A549 (cell line): Measurements from ENCODE around the gene TNIP3. TPM values are rescaled to one million over a fixed set of nuclear protein-coding genes. Genes with fewer than 3 reads are reported as not detected.

Experiments
- ATAC-seq, 2 experiments: fragments of 200-7000 bp in 1 of 2; fragments of >200 bp in 1 of 2; cut with Nextera tagmentation in 1 of 2; cut with Tn5 transposase in 1 of 2; 3 replicates each; pipeline versions ENCODE4 v1.8.0 to v1.9.1; 2018 to 2020; ENCODE audit warnings: mild to moderate bottlenecking in 1 of 2, moderate library complexity in 1 of 2
- CTCF ChIA-PET: fragments of 300-600 bp; sonication (Branson Sonifier 250); formaldehyde crosslinking; extraction: SDS; loops from one replicate; lab custom pipeline; 2021; ENCODE audit warnings: antibody characterized with exemption, inconsistent platforms; lab: Yijun Ruan, JAX
- POLR2A ChIA-PET: fragments of 350-600 bp; formaldehyde crosslinking; extraction: SDS; loops from one replicate; lab custom pipeline; 2021; ENCODE audit warnings: antibody characterized with exemption, inconsistent platforms; lab: Yijun Ruan, JAX
- DNase-seq, 2 experiments: peaks; one replicate each; pipeline versions ENCODE4 v3.0.0 to v3.0.0-alpha.2; 2011 to 2016; ENCODE audit warnings: low read depth in 1 of 2, low spot score in 1 of 2
- FAIRE-seq: peaks from 2 replicates; lab custom pipeline; 2011; peaks lifted over from hg19 to GRCh38; lab: Jason Lieb, UNC
- H3K27ac ChIP-seq, 2 experiments: fragments of >200 bp; sonication (Bioruptor Twin); formaldehyde crosslinking; 3 replicates each; pipeline ENCODE4 v1.5.1; 2016 to 2017
- H3K4me1 ChIP-seq: fragments of >200 bp; sonication (Bioruptor Twin); formaldehyde crosslinking; 3 replicates; pipeline ENCODE4 v1.6.1; 2016
- H3K4me2 ChIP-seq: fragments of >200 bp; sonication (Bioruptor Twin); formaldehyde crosslinking; 3 replicates; pipeline ENCODE4 v1.6.1; 2016
- H3K4me3 ChIP-seq: fragments of >200 bp; sonication (Bioruptor Twin); formaldehyde crosslinking; 3 replicates; pipeline ENCODE4 v1.5.1; 2016
- H3K9me3 ChIP-seq: fragments of >200 bp; sonication (Bioruptor Twin); formaldehyde crosslinking; 3 replicates; pipeline ENCODE4 v1.6.1; 2016
- BHLHE40 ChIP-seq: IDR thresholded peaks from 2 replicates; pipeline ENCODE4 v1.6.1; 2012; ENCODE audit warnings: low read depth, low read length, inconsistent platforms
- CBX2 ChIP-seq: fragments of 200-600 bp; sonication (generic); IDR thresholded peaks from 2 replicates; pipeline ENCODE4 v1.6.1; 2016; ENCODE audit warnings: low read depth, mild to moderate bottlenecking, borderline replicate concordance
- CBX8 ChIP-seq: fragments of 200-600 bp; sonication (generic); IDR thresholded peaks from 2 replicates; pipeline ENCODE4 v1.6.1; 2016
- CEBPB ChIP-seq, 2 experiments: fragments of >200 bp in 1 of 2; sonication (Bioruptor Twin) in 1 of 2; formaldehyde crosslinking in 1 of 2; IDR thresholded peaks; 2 replicates each; pipeline ENCODE4 v1.6.1; 2012 to 2016
- CHD2 ChIP-seq: fragments of 150-350 bp; IDR thresholded peaks from 2 replicates; pipeline ENCODE4 v1.6.1; 2014; ENCODE audit warnings: low read length; ENCODE audit not compliant: partially characterized antibody
- CHD4 ChIP-seq: fragments of 200-600 bp; sonication (generic); IDR thresholded peaks from 2 replicates; pipeline ENCODE4 v1.6.1; 2016; ENCODE audit warnings: antibody characterized with exemption, mild to moderate bottlenecking, borderline replicate concordance
- EHF ChIP-seq: fragments of 250-450 bp; sonication (Bioruptor Pico); IDR thresholded peaks from 2 replicates; pipeline ENCODE4 v1.5.0; 2020; ENCODE audit warnings: mild to moderate bottlenecking
- EHMT2 ChIP-seq: fragments of 200-600 bp; sonication (generic); IDR thresholded peaks from 2 replicates; pipeline ENCODE4 v1.6.1; 2016; ENCODE audit warnings: antibody characterized with exemption, low read depth, mild to moderate bottlenecking, moderate library complexity
- FOSB ChIP-seq: fragments of 250-450 bp; sonication (Bioruptor Pico); IDR thresholded peaks from 2 replicates; pipeline ENCODE4 v1.5.0; 2020; ENCODE audit warnings: mild to moderate bottlenecking, moderate library complexity
- FOSL2 ChIP-seq, 2 experiments: fragments of 450-650 bp in 1 of 2; fragments of >200 bp in 1 of 2; sonication (Bioruptor Twin) in 1 of 2; formaldehyde crosslinking; IDR thresholded peaks; 2 replicates each; pipeline versions ENCODE4 v1.5.0 to v1.6.1; 2016 to 2020; ENCODE audit warnings: mild to moderate bottlenecking in 1 of 2, moderate library complexity in 1 of 2
- GATA3 ChIP-seq: IDR thresholded peaks from 2 replicates; pipeline ENCODE4 v1.6.1; 2012; ENCODE audit warnings: borderline replicate concordance
- HOXA7 ChIP-seq: fragments of 250-450 bp; sonication (Bioruptor Pico); IDR thresholded peaks from 2 replicates; pipeline ENCODE4 v1.5.0; 2020; ENCODE audit warnings: mild to moderate bottlenecking, moderate library complexity
- HOXB5 ChIP-seq: fragments of 250-450 bp; sonication (Bioruptor Pico); IDR thresholded peaks from 2 replicates; pipeline ENCODE4 v1.5.0; 2020; ENCODE audit warnings: mild to moderate bottlenecking, moderate library complexity
- JUN ChIP-seq, 2 experiments: fragments of >200 bp; sonication (Bioruptor Twin); formaldehyde crosslinking; IDR thresholded peaks; 2 replicates in 1 of 2; 3 replicates in 1 of 2; pipeline ENCODE4 v1.6.1; 2016 to 2017
- KDM1A ChIP-seq: fragments of 200-600 bp; sonication (generic); IDR thresholded peaks from 2 replicates; pipeline ENCODE4 v1.6.1; 2016; ENCODE audit warnings: low read depth, mild to moderate bottlenecking
- KDM5A ChIP-seq: fragments of 200-600 bp; sonication (generic); IDR thresholded peaks from 2 replicates; pipeline ENCODE4 v1.6.1; 2016; ENCODE audit warnings: antibody characterized with exemption, mild to moderate bottlenecking
- MAFK ChIP-seq: fragments of 450-650 bp; IDR thresholded peaks from 2 replicates; pipeline ENCODE4 v1.6.1; 2014; ENCODE audit not compliant: partially characterized antibody
- MAZ ChIP-seq: fragments of 150-350 bp; IDR thresholded peaks from 2 replicates; pipeline ENCODE4 v1.6.1; 2014; ENCODE audit warnings: antibody characterized with exemption, low read depth, low read length, borderline replicate concordance
- MYC ChIP-seq: IDR thresholded peaks from 2 replicates; pipeline ENCODE4 v1.6.1; 2012; ENCODE audit warnings: mild to moderate bottlenecking, inconsistent platforms, low read length, improper control_type of control experiment, borderline replicate concordance
- NFE2L2 ChIP-seq: fragments of 150-350 bp; conservative IDR thresholded peaks from 2 replicates; pipeline ENCODE4 v1.6.1; 2014; ENCODE audit warnings: low read length
- NR3C1 ChIP-seq: fragments of >200 bp; sonication (Bioruptor Twin); formaldehyde crosslinking; IDR thresholded peaks from 3 replicates; pipeline ENCODE4 v1.6.1; 2017
- PHF8 ChIP-seq: fragments of 200-600 bp; sonication (generic); IDR thresholded peaks from 2 replicates; pipeline ENCODE4 v1.6.1; 2016; ENCODE audit warnings: low read depth, mild to moderate bottlenecking, antibody characterized with exemption, moderate library complexity, borderline replicate concordance
- POLR2A ChIP-seq: IDR thresholded peaks from 2 replicates; pipeline ENCODE4 v1.6.1; 2012; ENCODE audit warnings: mild to moderate bottlenecking, low read length
- RAD21 ChIP-seq, 2 experiments: fragments of >200 bp in 1 of 2; sonication (Bioruptor Twin) in 1 of 2; formaldehyde crosslinking in 1 of 2; IDR thresholded peaks in 1 of 2; conservative IDR thresholded peaks in 1 of 2; 2 replicates in 1 of 2; 3 replicates in 1 of 2; pipeline ENCODE4 v1.6.1; 2012 to 2018; ENCODE audit warnings: inconsistent platforms in 1 of 2
- RARB ChIP-seq: fragments of 250-450 bp; sonication (Bioruptor Pico); IDR thresholded peaks from 2 replicates; pipeline ENCODE4 v1.8.0; 2021; ENCODE audit warnings: mild to moderate bottlenecking, moderate library complexity
- RCOR1 ChIP-seq: fragments of 150-350 bp; IDR thresholded peaks from 2 replicates; pipeline ENCODE4 v1.6.1; 2014; ENCODE audit warnings: antibody characterized with exemption, low read length, low read depth
- RFX5 ChIP-seq: fragments of 450-650 bp; IDR thresholded peaks from 2 replicates; pipeline ENCODE4 v1.7.1; 2014; ENCODE audit warnings: antibody characterized with exemption, mild to moderate bottlenecking, moderate library complexity
- TFCP2L1 ChIP-seq: fragments of 250-450 bp; sonication (Bioruptor Pico); IDR thresholded peaks from 2 replicates; pipeline ENCODE4 v1.5.0; 2021; ENCODE audit warnings: mild to moderate bottlenecking
- TP53 ChIP-seq: fragments of 250-450 bp; sonication (Bioruptor Pico); IDR thresholded peaks from 2 replicates; pipeline ENCODE4 v1.5.0; 2021; ENCODE audit warnings: mild to moderate bottlenecking, moderate library complexity
- ZC3H11A ChIP-seq: fragments of 450-650 bp; IDR thresholded peaks from 2 replicates; pipeline ENCODE4 v1.6.1; 2014; ENCODE audit warnings: antibody characterized with exemption, mild to moderate bottlenecking
- ZFP36 ChIP-seq: fragments of 450-650 bp; IDR thresholded peaks from 2 replicates; pipeline ENCODE4 v1.6.1; 2014; ENCODE audit warnings: borderline replicate concordance; ENCODE audit not compliant: partially characterized antibody
- ZSCAN20 ChIP-seq: fragments of 250-450 bp; sonication (Bioruptor Pico); IDR thresholded peaks from 2 replicates; pipeline ENCODE4 v1.8.0; 2022; ENCODE audit warnings: mild to moderate bottlenecking, moderate library complexity
- WGBS: methylation state at CpG from one replicate; pipeline ENCODE4 v1.1.6; 2017; ENCODE audit errors: missing lambda C conversion rate; 5-methylcytosine and 5-hydroxymethylcytosine counted together
- polyA plus RNA-seq, 4 experiments: library from polyadenylated mRNA; depleted of rRNA in 3 of 4; stranded (reverse); fragments of >200 nt; fragmentation: RNase III in 1 of 4; extraction: RNeasy Plus Mini Kit Qiagen cat#74134 plus additional on column Dnase treatment in 1 of 4; gene quantifications; 2 replicates in 3 of 4; 3 replicates in 1 of 4; pipeline ENCODE4 v1.2.3, GENCODE V29; 2011 to 2017
- TF ChIP-seq, protein P1 (sequence below): IDR thresholded peaks from 2 replicates; pipeline ENCODE4 v1.6.1; 2012
- TF ChIP-seq, protein P2 (sequence below): IDR thresholded peaks from 2 replicates; pipeline ENCODE4 v1.6.1; 2012
- TF ChIP-seq, protein P3 (sequence below): fragments of 450-650 bp; IDR thresholded peaks from 2 replicates; pipeline ENCODE4 v1.6.1; 2014; ENCODE audit warnings: antibody characterized with exemption
- TF ChIP-seq, protein P4 (sequence below): fragments of >200 bp; sonication (Bioruptor Twin); formaldehyde crosslinking; IDR thresholded peaks from 2 replicates; pipeline ENCODE4 v1.6.1; 2016

The TNIP3 gene
- polyA plus RNA-seq, 2 of the 4 experiments (the other 2 are of a cell fraction) = 0.46 to 0.58 TPM

DNA sequence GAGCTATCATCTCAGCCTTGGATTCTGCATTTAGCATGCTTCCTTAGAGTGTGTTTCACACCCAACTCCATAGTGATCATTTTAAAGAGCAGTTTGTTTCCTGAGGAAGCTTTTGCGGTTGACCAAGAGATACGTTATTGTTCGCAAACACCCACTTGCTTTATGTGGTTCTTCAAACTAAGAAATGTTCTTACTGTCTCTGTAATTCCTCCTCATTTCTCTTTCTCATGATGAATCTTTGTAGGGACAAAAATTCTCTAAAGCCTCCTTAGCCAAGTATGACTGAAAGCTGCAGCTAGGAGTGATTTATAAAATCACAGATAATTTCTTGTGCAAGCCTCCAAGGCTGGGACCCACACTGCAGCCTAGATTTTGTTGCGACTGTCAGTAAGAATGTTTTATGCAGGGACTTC, 10.0 kb downstream of the TNIP3 start:
- CTCF ChIA-PET = no interaction called here
- FAIRE-seq = no peak

DNA sequence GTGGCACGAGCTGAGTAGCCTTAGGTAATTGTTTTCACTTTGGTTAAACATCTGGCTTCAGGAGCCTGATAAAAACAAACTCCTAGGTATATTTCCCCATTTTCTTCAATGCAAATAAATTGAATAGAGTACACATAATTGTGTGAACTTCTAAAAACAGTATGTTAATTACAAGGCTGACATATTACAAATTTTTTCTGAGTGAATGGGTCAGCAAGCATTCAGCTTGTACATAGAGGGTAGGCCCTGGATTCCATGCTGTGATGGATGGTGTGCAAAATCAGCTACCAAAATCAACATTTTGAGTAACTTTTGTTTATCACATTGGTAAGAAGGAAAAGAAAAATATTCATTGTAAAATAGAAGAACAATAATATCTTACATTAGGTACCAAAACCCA, 12.2 kb downstream of the TNIP3 start:
- ChIA-PET CTCF (no interaction called here), POLR2A (no interaction called here)
- no peak for FAIRE-seq

More for the DNA sequence above, 10.0 kb downstream of the TNIP3 start:
- no peak for TF ChIP-seq RFX5
- no peak for TF ChIP-seq JUN (IDR thresholded peaks at IDR 0.05)
- no peak for TF ChIP-seq FOSL2 (IDR thresholded peaks at IDR 0.05)
- TF ChIP-seq FOSL2 (CRISPR knock-in tag; IDR thresholded peaks at IDR 0.05) = no peak
- TF ChIP-seq GATA3 = no peak
- TF ChIP-seq CBX8 = no peak
- TF ChIP-seq KDM5A = no peak
- no peak for TF ChIP-seq BHLHE40
- no peak for TF ChIP-seq RAD21 (conservative IDR thresholded peaks at IDR 0.05 in 1 of 2, IDR thresholded peaks at IDR 0.05 in 1 of 2)
- TF ChIP-seq MAFK = no peak
- TF ChIP-seq CEBPB (IDR thresholded peaks at IDR 0.05) = no peak
- no peak for TF ChIP-seq CHD4
- no peak for TF ChIP-seq TP53 (CRISPR knock-in tag)
- TF ChIP-seq, protein P1, sequence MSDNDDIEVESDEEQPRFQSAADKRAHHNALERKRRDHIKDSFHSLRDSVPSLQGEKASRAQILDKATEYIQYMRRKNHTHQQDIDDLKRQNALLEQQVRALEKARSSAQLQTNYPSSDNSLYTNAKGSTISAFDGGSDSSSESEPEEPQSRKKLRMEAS = no peak
- no peak for TF ChIP-seq RCOR1
- TF ChIP-seq EHF (CRISPR knock-in tag) = no peak
- TF ChIP-seq HOXA7 (CRISPR knock-in tag) = no peak
- TF ChIP-seq, protein P2, sequence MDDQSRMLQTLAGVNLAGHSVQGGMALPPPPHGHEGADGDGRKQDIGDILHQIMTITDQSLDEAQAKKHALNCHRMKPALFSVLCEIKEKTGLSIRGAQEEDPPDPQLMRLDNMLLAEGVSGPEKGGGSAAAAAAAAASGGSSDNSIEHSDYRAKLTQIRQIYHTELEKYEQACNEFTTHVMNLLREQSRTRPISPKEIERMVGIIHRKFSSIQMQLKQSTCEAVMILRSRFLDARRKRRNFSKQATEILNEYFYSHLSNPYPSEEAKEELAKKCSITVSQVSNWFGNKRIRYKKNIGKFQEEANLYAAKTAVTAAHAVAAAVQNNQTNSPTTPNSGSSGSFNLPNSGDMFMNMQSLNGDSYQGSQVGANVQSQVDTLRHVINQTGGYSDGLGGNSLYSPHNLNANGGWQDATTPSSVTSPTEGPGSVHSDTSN = no peak
- WGBS = 94% methylated on average over 4 of the region's 4 CpGs
- DNase-seq (no peak), ATAC-seq (no peak)
- no peak overlapping the region for H3K27ac ChIP-seq
- no peak overlapping the region for H3K4me2 ChIP-seq
- POLR2A ChIA-PET = no interaction called here
- no peak overlapping the region for H3K4me3 ChIP-seq
- H3K4me1 ChIP-seq = peaks cover 12% of the 10 kb centered on the region; the same call in 2 of the 3 replicates
- no peaks in the 10 kb centered on the region for H3K9me3 ChIP-seq

DNA sequence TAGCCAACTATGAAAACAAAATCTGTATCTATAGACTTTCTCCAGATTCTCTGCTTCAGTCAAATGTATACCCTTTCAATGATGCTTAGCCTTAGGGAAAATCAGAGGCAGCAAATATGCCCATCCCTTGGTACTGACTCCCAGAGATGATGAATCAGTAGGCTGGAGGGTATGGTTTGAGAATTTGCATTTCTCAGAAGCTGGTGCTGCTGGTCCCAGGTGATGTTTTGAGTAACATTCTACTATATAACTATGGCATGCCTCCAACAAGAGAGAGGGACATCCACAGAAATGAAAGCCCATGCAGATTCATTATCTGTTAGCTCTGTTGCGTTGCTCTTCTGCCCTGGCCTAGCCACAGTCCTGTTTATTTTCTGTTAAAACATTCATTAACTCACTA, 13.6 kb downstream of the TNIP3 start:
- Histone ChIP-seq H3K9me3 (no peaks in the 10 kb centered on the region), H3K4me1 (peaks cover 3% of the 10 kb centered on the region; the same call in 2 of the 3 replicates), H3K4me3 (no peak overlapping the region), H3K27ac (no peak overlapping the region), H3K4me2 (no peak overlapping the region)
- ATAC-seq (no peak), DNase-seq (no peak), FAIRE-seq (no peak)
- CTCF ChIA-PET = no interaction called here
- 83% methylated on average over 1 of the region's 1 CpG for WGBS
- no peak for TF ChIP-seq CBX2
- no peak for TF ChIP-seq CBX8
- TF ChIP-seq ZSCAN20 (CRISPR knock-in tag) = no peak
- no peak for TF ChIP-seq PHF8
- TF ChIP-seq RAD21 (conservative IDR thresholded peaks at IDR 0.05 in 1 of 2, IDR thresholded peaks at IDR 0.05 in 1 of 2) = no peak
- TF ChIP-seq, protein P3, sequence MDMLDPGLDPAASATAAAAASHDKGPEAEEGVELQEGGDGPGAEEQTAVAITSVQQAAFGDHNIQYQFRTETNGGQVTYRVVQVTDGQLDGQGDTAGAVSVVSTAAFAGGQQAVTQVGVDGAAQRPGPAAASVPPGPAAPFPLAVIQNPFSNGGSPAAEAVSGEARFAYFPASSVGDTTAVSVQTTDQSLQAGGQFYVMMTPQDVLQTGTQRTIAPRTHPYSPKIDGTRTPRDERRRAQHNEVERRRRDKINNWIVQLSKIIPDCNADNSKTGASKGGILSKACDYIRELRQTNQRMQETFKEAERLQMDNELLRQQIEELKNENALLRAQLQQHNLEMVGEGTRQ = no peak
- no peak for TF ChIP-seq RFX5
- TF ChIP-seq CHD2 = no peak
- TF ChIP-seq CEBPB (IDR thresholded peaks at IDR 0.05) = no peak
- TF ChIP-seq ZC3H11A = no peak
- TF ChIP-seq MYC = no peak
- TF ChIP-seq, protein P2 = no peak
- no peak for TF ChIP-seq TP53 (CRISPR knock-in tag)
- TF ChIP-seq JUN (IDR thresholded peaks at IDR 0.05) = no peak
- TF ChIP-seq GATA3 = no peak
- no peak for TF ChIP-seq RARB (CRISPR knock-in tag)
- no peak for TF ChIP-seq HOXB5 (CRISPR knock-in tag)
- no peak for TF ChIP-seq MAFK
- POLR2A ChIA-PET = no interaction called here

More for the DNA sequence above, 12.2 kb downstream of the TNIP3 start:
- no peak for DNase-seq
- ATAC-seq = no peak
- 85% methylated on average over 1 of the region's 1 CpG for WGBS
- H3K27ac ChIP-seq = no peak overlapping the region
- no peak for TF ChIP-seq NR3C1
- TF ChIP-seq RFX5 = no peak
- no peak for TF ChIP-seq TFCP2L1 (CRISPR knock-in tag)
- TF ChIP-seq RAD21 (conservative IDR thresholded peaks at IDR 0.05 in 1 of 2, IDR thresholded peaks at IDR 0.05 in 1 of 2) = no peak
- TF ChIP-seq, protein P4, sequence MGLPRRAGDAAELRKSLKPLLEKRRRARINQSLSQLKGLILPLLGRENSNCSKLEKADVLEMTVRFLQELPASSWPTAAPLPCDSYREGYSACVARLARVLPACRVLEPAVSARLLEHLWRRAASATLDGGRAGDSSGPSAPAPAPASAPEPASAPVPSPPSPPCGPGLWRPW = no peak
- no peak for TF ChIP-seq POLR2A
- no peak for TF ChIP-seq BHLHE40
- no peak for TF ChIP-seq MAZ
- TF ChIP-seq FOSB (CRISPR knock-in tag) = no peak
- no peak for TF ChIP-seq ZFP36
- TF ChIP-seq KDM1A = no peak
- TF ChIP-seq EHMT2 = no peak
- no peak for TF ChIP-seq NFE2L2
- H3K9me3 ChIP-seq = no peaks in the 10 kb centered on the region
- H3K4me1 ChIP-seq = peaks cover 12% of the 10 kb centered on the region; the same call in 2 of the 3 replicates
- no peak overlapping the region for H3K4me2 ChIP-seq
- no peak overlapping the region for H3K4me3 ChIP-seq
